PC-3 (cell line): ENCODE data around the gene XIRP2. TPM values are rescaled to one million over a fixed set of nuclear protein-coding genes. Genes with fewer than 3 reads are reported as not detected.
"Not testable (repeated sequence)": the region's sequence is repeated elsewhere in the genome, so short reads cannot be mapped to it uniquely, and the experiment has no call there.

ENCODE experiments used
- ATAC-seq: fragments of 200-7000 bp; cut with Tn5 transposase; 2 replicates; pipeline ENCODE4 v1.9.1; 2020; ENCODE audit warnings: mild to moderate bottlenecking, moderate library complexity
- BruUV-seq: library from RNA; stranded (reverse); fragments of 400-500 nt; replicated peaks from 2 replicates; lab custom pipeline; 2021; lab: Mats Ljungman, UMichigan
- CTCF ChIA-PET: fragments of 300-600 bp; sonication (Branson Sonifier 250); formaldehyde crosslinking; loops from one replicate; lab custom pipeline; 2022; ENCODE audit warnings: antibody characterized with exemption; lab: Charles Lee
- POLR2A ChIA-PET: fragments of 300-600 bp; sonication (Branson Sonifier 250); formaldehyde crosslinking; loops from one replicate; lab custom pipeline; 2022; ENCODE audit warnings: antibody characterized with exemption; ENCODE audit not compliant: unreplicated experiment; lab: Charles Lee
- DNase-seq: peaks from one replicate; pipeline ENCODE4 v3.0.0-alpha.2; 2015
- H2AFZ ChIP-seq: fragments of 300-600 bp; sonication (generic); 2 replicates; pipeline ENCODE4 v1.6.0; 2016; ENCODE audit warnings: antibody characterized with exemption, low read length
- H3F3A ChIP-seq: fragments of 300-600 bp; sonication (generic); one replicate; pipeline ENCODE4 v1.6.0; 2017; ENCODE audit warnings: antibody characterized with exemption, low read length, control low read depth, mild to moderate bottlenecking; ENCODE audit not compliant: unreplicated experiment
- H3K27ac ChIP-seq: fragments of 300-600 bp; sonication (generic); 2 replicates; pipeline ENCODE4 v1.5.1; 2016; ENCODE audit warnings: mild to moderate bottlenecking, low read length
- H3K27me3 ChIP-seq: fragments of 300-600 bp; sonication (generic); 2 replicates; pipeline ENCODE4 v1.6.1; 2016; ENCODE audit warnings: low read length, mixed read lengths
- H3K36me3 ChIP-seq: fragments of 300-600 bp; sonication (generic); 2 replicates; pipeline ENCODE4 v1.6.1; 2016; ENCODE audit warnings: low read depth, mixed run types, low read length, mixed read lengths
- H3K4me1 ChIP-seq: fragments of 300-600 bp; sonication (generic); 2 replicates; pipeline ENCODE4 v1.5.1; 2016; ENCODE audit warnings: low read length; ENCODE audit not compliant: insufficient read depth
- H3K4me2 ChIP-seq: fragments of 300-600 bp; sonication (generic); 2 replicates; pipeline ENCODE4 v1.6.0; 2016; ENCODE audit warnings: low read length
- H3K4me3 ChIP-seq: fragments of 300-600 bp; sonication (generic); 2 replicates; pipeline ENCODE4 v1.5.1; 2016; ENCODE audit warnings: mild to moderate bottlenecking, low read length, mixed read lengths
- H3K79me2 ChIP-seq: fragments of 300-600 bp; sonication (generic); 2 replicates; pipeline ENCODE4 v1.6.1; 2017; ENCODE audit warnings: low read length, mixed read lengths
- H3K9ac ChIP-seq: fragments of 300-600 bp; sonication (generic); 2 replicates; pipeline ENCODE4 v1.6.0; 2016; ENCODE audit warnings: mild to moderate bottlenecking, low read length
- H3K9me2 ChIP-seq: fragments of 300-600 bp; sonication (generic); replicated peaks from 2 replicates; pipeline ENCODE4 v1.6.1; 2016; ENCODE audit warnings: mixed run types, low read length, mixed read lengths
- H3K9me3 ChIP-seq: fragments of 300-600 bp; sonication (generic); 2 replicates; pipeline ENCODE4 v1.6.1; 2016; ENCODE audit warnings: low read length, mixed read lengths
- H4K20me1 ChIP-seq: fragments of 300-600 bp; sonication (generic); 2 replicates; pipeline ENCODE4 v1.6.1; 2016; ENCODE audit warnings: low read length, mixed read lengths
- CTCF ChIP-seq: fragments of 300-600 bp; sonication (generic); conservative IDR thresholded peaks from 2 replicates; pipeline ENCODE4 v1.5.1; 2017; ENCODE audit warnings: antibody characterized with exemption, low read depth, mild to moderate bottlenecking, low read length
- EZH2 ChIP-seq: fragments of 300-600 bp; sonication (generic); IDR thresholded peaks from one replicate; pipeline ENCODE4 v1.6.1; 2017; ENCODE audit warnings: antibody characterized with exemption, mild to moderate bottlenecking, low read length; ENCODE audit not compliant: unreplicated experiment
- EZH2phosphoT487 ChIP-seq: fragments of 300-600 bp; sonication (generic); IDR thresholded peaks from 2 replicates; pipeline ENCODE4 v1.6.1; 2018; ENCODE audit warnings: mild to moderate bottlenecking, antibody characterized with exemption, low read length, borderline replicate concordance
- intact Hi-C: fragments of 100-400 bp; cut with micrococcal nuclease; formaldehyde crosslinking; loops from 2 replicates; pipeline ENCODE4 v1.9.0; 2023
- total RNA-seq: library from RNA; depleted of rRNA; stranded (reverse); fragments of >200 nt; gene quantifications from 2 replicates; pipeline ENCODE4 v1.2.3, GENCODE V29; 2014

XIRP2 gene
- total RNA-seq, 1 experiment from 2014 or later = 0.11 TPM

- BruUV-seq = no TSS peak
- no peak overlapping the region for H2AFZ ChIP-seq
- intact Hi-C loops = loop anchor here (10.0 kb wide), 1 partner anchor 850 kb away; no protein-coding TSS in a partner anchor
- no peaks in the 10 kb centered on the region for H4K20me1 ChIP-seq
- H3F3A ChIP-seq = no peaks in the 10 kb centered on the region
- H3K36me3 ChIP-seq = no peaks in the 10 kb centered on the region
- H3K79me2 ChIP-seq = no peaks in the 10 kb centered on the region
- H3K9me3 ChIP-seq = no peaks in the 10 kb centered on the region
- H3K4me2 ChIP-seq = no peak overlapping the region
- no peak overlapping the region for H3K4me3 ChIP-seq
- H3K27me3 ChIP-seq = no peaks in the 10 kb centered on the region
- H3K9me2 ChIP-seq = no peaks in the 10 kb centered on the region
- no peak overlapping the region for H3K9ac ChIP-seq
- H3K4me1 ChIP-seq = no peaks in the 10 kb centered on the region
- TF ChIP-seq EZH2 = no peak
- TF ChIP-seq CTCF = no peak
- TF ChIP-seq EZH2phosphoT487 = no peak
- no peak for DNase-seq
- no peak for ATAC-seq
- CTCF ChIA-PET = interaction anchor here (1.2 to 1.3 kb wide), 3 partner anchors 146 to 854 kb away, joined by 6 to 9 read pairs (median 7); no protein-coding TSS in a partner anchor
- no peak overlapping the region for H3K27ac ChIP-seq
- POLR2A ChIA-PET = no interaction called here
Measured at GRCh38 chr2:167265004-167265403, 376.7 kb downstream of the XIRP2 start.

GRCh38 chr2:167265722-167266121 lies 377.4 kb downstream of the XIRP2 start:
- Histone ChIP-seq H3K4me1 (no peaks in the 10 kb centered on the region), H3K27ac (no peak overlapping the region), H3K4me3 (no peak overlapping the region), H3K9ac (no peak overlapping the region), H3K36me3 (no peaks in the 10 kb centered on the region), H3K9me3 (no peaks in the 10 kb centered on the region), H3K27me3 (no peaks in the 10 kb centered on the region), H2AFZ (no peak overlapping the region), H4K20me1 (no peaks in the 10 kb centered on the region), H3K9me2 (no peaks in the 10 kb centered on the region), H3K4me2 (no peak overlapping the region), H3K79me2 (no peaks in the 10 kb centered on the region), H3F3A (no peaks in the 10 kb centered on the region)
- ChIA-PET POLR2A (no interaction called here), CTCF (interaction anchor here (0.5 kb wide), 1 partner anchor 555 kb away, joined by 11 read pairs; no protein-coding TSS in a partner anchor)
- no peak for DNase-seq
- no TSS peak for BruUV-seq
- no peak for ATAC-seq
- no peak for TF ChIP-seq EZH2
- intact Hi-C loops = loop anchor here (10.0 kb wide), 1 partner anchor 849 kb away; no protein-coding TSS in a partner anchor

GRCh38 chr2:167268245-167268644 lies 380.0 kb downstream of the XIRP2 start:
- H4K20me1 ChIP-seq, H3K9me2 ChIP-seq, H3K27me3 ChIP-seq, H3F3A ChIP-seq, H3K27ac ChIP-seq, H3K36me3 ChIP-seq, DNase-seq, H2AFZ ChIP-seq, H3K9ac ChIP-seq, H3K4me2 ChIP-seq, H3K4me3 ChIP-seq, H3K9me3 ChIP-seq, CTCF ChIA-PET, H3K4me1 ChIP-seq, H3K79me2 ChIP-seq, BruUV-seq, ATAC-seq, POLR2A ChIA-PET: not testable (repeated sequence)
- intact Hi-C loops = loop anchor here (10.0 kb wide), 1 partner anchor 847 kb away; no protein-coding TSS in a partner anchor

- Histone ChIP-seq H3K4me1 (no peaks in the 10 kb centered on the region), H3K9me2 (no peaks in the 10 kb centered on the region), H3K79me2 (no peaks in the 10 kb centered on the region), H4K20me1 (no peaks in the 10 kb centered on the region), H3K9ac (no peak overlapping the region), H3K36me3 (no peaks in the 10 kb centered on the region), H3K27me3 (0 out of 2 replicates have a peak, but pooled peaks cover 8% of the 10 kb centered on the region), H3F3A (no peaks in the 10 kb centered on the region), H3K4me3 (no peak overlapping the region), H3K9me3 (no peaks in the 10 kb centered on the region), H3K4me2 (no peak overlapping the region), H2AFZ (no peak overlapping the region), H3K27ac (no peak overlapping the region)
- TF ChIP-seq EZH2 = no peak
- TF ChIP-seq EZH2phosphoT487 = no peak
- no peak for TF ChIP-seq CTCF
- ChIA-PET CTCF (no interaction called here), POLR2A (no interaction called here)
- intact Hi-C loops = no loop called here
- DNase-seq (peak; percentile 10), ATAC-seq (no peak)
- BruUV-seq = no TSS peak
Measured at GRCh38 chr2:167271932-167272331, 383.7 kb downstream of the XIRP2 start.
